ENCODE data around the gene FAM47E. TPM values are rescaled to one million over a fixed set of nuclear protein-coding genes. Genes with fewer than 3 reads are reported as not detected.

FAM47E gene
- total and polyA plus RNA-seq, 2 of the 13 experiments (the other 11 are each of a cell fraction or from before 2014, with no cell fraction given), result 0.33 to 0.66 TPM

- H3K4me2 ChIP-seq (ENCODE audit: low read depth, low read length), result no peak overlapping the region
- H4K20me1 ChIP-seq (ENCODE audit: insufficient read depth, low read length), result no peaks in the 10 kb centered on the region
- no TSS peak for BruUV-seq (replicated peaks)
- H3K9ac ChIP-seq (ENCODE audit: insufficient read depth, low read depth, low read length), result no peak overlapping the region
- no CpG with 5 or more reads among the region's 1 CpG for WGBS (ENCODE audit: low lambda C conversion rate)
- TF ChIP-seq ZNF713 (CRISPR knock-in tag; IDR thresholded peaks at IDR 0.05) (no peak), POLR2A (IDR thresholded peaks at IDR 0.05; ENCODE audit: insufficient read depth in 1 of 2, low read depth in 2 of 2, low read length in 2 of 2) (0 out of 4 replicates have a peak, but pooled peaks of 1 of the 2 experiments have one; percentile 31), ZNF12 (CRISPR knock-in tag; IDR thresholded peaks at IDR 0.05) (peak; percentile 57; the same call in 1 of the 2 replicates), CBX5 (CRISPR knock-in tag; IDR thresholded peaks at IDR 0.05; ENCODE audit: borderline replicate concordance) (no peak), ZNF670 (CRISPR knock-in tag; IDR thresholded peaks at IDR 0.05; ENCODE audit: borderline replicate concordance) (0 out of 2 replicates have a peak, but pooled peaks have one; percentile 38), ZNF292 (CRISPR knock-in tag; IDR thresholded peaks at IDR 0.05; ENCODE audit: borderline replicate concordance, low read depth) (no peak; the same call in 1 of the 2 replicates), CEBPB (IDR thresholded peaks at IDR 0.05; ENCODE audit: borderline replicate concordance, low read depth, low read length) (peak; percentile 28; the same call in 1 of the 2 replicates), SAP130 (CRISPR knock-in tag; IDR thresholded peaks at IDR 0.05; ENCODE audit: low read depth) (0 out of 2 replicates have a peak, but pooled peaks have one; percentile 18), SALL1 (CRISPR knock-in tag; IDR thresholded peaks at IDR 0.05) (0 out of 2 replicates have a peak, but pooled peaks have one; percentile 15), CEBPG (CRISPR knock-in tag; IDR thresholded peaks at IDR 0.05) (peak; percentile 61)
- TF ChIP-seq, protein P1, sequence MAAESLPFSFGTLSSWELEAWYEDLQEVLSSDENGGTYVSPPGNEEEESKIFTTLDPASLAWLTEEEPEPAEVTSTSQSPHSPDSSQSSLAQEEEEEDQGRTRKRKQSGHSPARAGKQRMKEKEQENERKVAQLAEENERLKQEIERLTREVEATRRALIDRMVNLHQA (CRISPR knock-in tag; IDR thresholded peaks at IDR 0.05), result no peak
- POLR2A ChIA-PET, result no interaction called here
- peaks cover 10% of the 10 kb centered on the region for H3K9me3 ChIP-seq (ENCODE audit: low read length)
- peak overlapping the region; percentile 6 for H3K27ac ChIP-seq (ENCODE audit: extremely low read length, insufficient read depth, low read length)
- H2AFZ ChIP-seq (ENCODE audit: low read length), result no peak overlapping the region
- intact Hi-C loops (cut with micrococcal nuclease; ENCODE audit: unreplicated experiment) (no loop called here), in situ Hi-C loops (cut with HindIII; ENCODE audit: extremely low pct_ligation_motif_present, low pct_unique_long_range_greater_than_20kb) (no loop called here)
- H3K79me2 ChIP-seq (ENCODE audit: insufficient read depth, low read length), result peaks cover 8% of the 10 kb centered on the region
- H3K4me3 ChIP-seq (replicated peaks in 1 of 3; ENCODE audit: insufficient read depth in 1 of 3, low read depth in 2 of 3, low read length in 3 of 3), result no peak overlapping the region
- no peak for DNase-seq (ENCODE audit: low spot score)
- peaks cover 61% of the 10 kb centered on the region for H3K4me1 ChIP-seq (ENCODE audit: insufficient read depth, low read length)
- peak; percentile 42 for ATAC-seq
- peaks cover 4 to 7% of the 10 kb centered on the region in 2 experiments; a peak in 3 of 5 replicates for H3K36me3 ChIP-seq (replicated peaks in 1 of 2; ENCODE audit: control insufficient read depth in 1 of 2, insufficient read depth in 2 of 2, low read length in 2 of 2)
- H3K27me3 ChIP-seq (ENCODE audit: control insufficient read depth in 1 of 2, insufficient read depth in 2 of 2, low read length in 2 of 2), result no peaks in the 10 kb centered on the region; a peak in 1 of 5 replicates
- CTCF ChIA-PET (ENCODE audit: low intra/inter-chr PET ratio, low total read pairs), result no interaction called here
- FAIRE-seq, result peak; percentile 23
Measured at GRCh38 chr4:76311896-76312331, 60.4 kb downstream of the FAM47E start.
